GM12878 (cell line): ENCODE measurements around the gene TAGLN. TPM values are rescaled to one million over a fixed set of nuclear protein-coding genes. Genes with fewer than 3 reads are reported as not detected.

Experiments
- ATAC-seq: fragments of 200-7000 bp; cut with Tn5 transposase; 3 replicates; pipeline ENCODE4 v1.9.1; 2020; ENCODE audit warnings: mild to moderate bottlenecking, moderate library complexity
- BruUV-seq: library from RNA; stranded (reverse); fragments of 400-500 nt; replicated peaks from 2 replicates; lab custom pipeline; 2021; lab: Mats Ljungman, UMichigan
- CTCF ChIA-PET: fragments of 300-600 bp; sonication (Branson Sonifier 250); formaldehyde crosslinking; extraction: SDS; loops from one replicate; lab custom pipeline; 2021; ENCODE audit warnings: inconsistent platforms; lab: Yijun Ruan, JAX
- POLR2A ChIA-PET: fragments of 350-600 bp; formaldehyde crosslinking; extraction: SDS; loops from one replicate; lab custom pipeline; 2021; ENCODE audit warnings: inconsistent platforms; lab: Charles Lee
- RAD21 ChIA-PET: fragments of 300-600 bp; sonication (Branson Sonifier 250); formaldehyde crosslinking; loops from one replicate; lab custom pipeline; 2023; ENCODE audit warnings: antibody characterized with exemption; ENCODE audit not compliant: unreplicated experiment; lab: Charles Lee
- SMC1A ChIA-PET: fragments of 300-600 bp; sonication (Branson Sonifier 250); formaldehyde crosslinking; loops from one replicate; lab custom pipeline; 2023; ENCODE audit not compliant: unreplicated experiment, uncharacterized antibody; lab: Charles Lee
- DNase-seq: peaks from one replicate; pipeline ENCODE4 v3.0.0-alpha.2; 2011; ENCODE audit warnings: low read depth, low spot score
- FAIRE-seq: peaks from 3 replicates; lab custom pipeline; 2011; peaks lifted over from hg19 to GRCh38; lab: Jason Lieb, UNC
- H2AFZ ChIP-seq: 2 replicates; pipeline ENCODE4 v1.6.0; 2011; ENCODE audit warnings: low read depth, low read length, control low read depth; ENCODE audit not compliant: control insufficient read depth
- H3K27ac ChIP-seq: 2 replicates; pipeline ENCODE4 v1.5.1; 2011; ENCODE audit warnings: control low read depth; ENCODE audit not compliant: control insufficient read depth, insufficient read depth
- H3K27me3 ChIP-seq, 2 experiments: replicated peaks in 1 of 2; 2 replicates each; pipeline versions ENCODE4 v1.6.0 to v1.6.1; 2011; ENCODE audit warnings: low read length in 1 of 2; ENCODE audit not compliant: control insufficient read depth in 2 of 2, insufficient read depth in 2 of 2
- H3K36me3 ChIP-seq, 2 experiments: 2 replicates each; pipeline ENCODE4 v1.5.1; 2011; ENCODE audit warnings: low read length in 1 of 2; ENCODE audit not compliant: control insufficient read depth in 2 of 2, insufficient read depth in 2 of 2
- H3K4me1 ChIP-seq: 2 replicates; pipeline ENCODE4 v1.6.1; 2011; ENCODE audit warnings: mild to moderate bottlenecking, low read length, moderate library complexity, mixed read lengths; ENCODE audit not compliant: control insufficient read depth, insufficient read depth
- H3K4me2 ChIP-seq: 2 replicates; pipeline ENCODE4 v1.6.0; 2011; ENCODE audit warnings: control low read depth; ENCODE audit not compliant: control insufficient read depth, insufficient read depth
- H3K4me3 ChIP-seq: fragments of 200-600 bp; sonication (generic); 2 replicates; pipeline ENCODE4 v1.5.1; 2016
- H3K79me2 ChIP-seq: 2 replicates; pipeline ENCODE4 v1.6.0; 2011; ENCODE audit warnings: low read length; ENCODE audit not compliant: control insufficient read depth, insufficient read depth
- H3K9ac ChIP-seq: 2 replicates; pipeline ENCODE4 v1.8.0; 2011; ENCODE audit warnings: low read length, control low read depth, mixed read lengths; ENCODE audit not compliant: control insufficient read depth, insufficient read depth
- H3K9me3 ChIP-seq: replicated peaks from 3 replicates; pipeline ENCODE4 v1.5.1; 2011; ENCODE audit warnings: mild to moderate bottlenecking, low read length; ENCODE audit not compliant: control insufficient read depth, insufficient read depth
- H4K20me1 ChIP-seq: 2 replicates; pipeline ENCODE4 v1.6.0; 2011; ENCODE audit not compliant: control insufficient read depth, insufficient read depth
- CBX5 ChIP-seq: sonication (generic); IDR thresholded peaks from 2 replicates; pipeline ENCODE4 v1.6.1; 2016; ENCODE audit warnings: low read depth, moderate library complexity, mild to moderate bottlenecking, inconsistent platforms
- CREM ChIP-seq: IDR thresholded peaks from 2 replicates; pipeline ENCODE4 v1.6.1; 2014; ENCODE audit warnings: antibody characterized with exemption, low read depth
- DPF2 ChIP-seq: fragments of 450-650 bp; IDR thresholded peaks from 2 replicates; pipeline ENCODE4 v1.6.1; 2017; ENCODE audit warnings: mild to moderate bottlenecking
- IKZF1 ChIP-seq: fragments of 450-650 bp; conservative IDR thresholded peaks from 2 replicates; pipeline ENCODE4 v1.6.1; 2017; ENCODE audit warnings: antibody characterized with exemption, mild to moderate bottlenecking
- MXI1 ChIP-seq: fragments of 150-350 bp; IDR thresholded peaks from 2 replicates; pipeline ENCODE4 v1.6.1; 2011; ENCODE audit warnings: low read depth, mild to moderate bottlenecking, inconsistent platforms, low read length, improper control_type of control experiment
- SMARCA5 ChIP-seq: fragments of 450-650 bp; IDR thresholded peaks from 2 replicates; pipeline ENCODE4 v1.6.1; 2017; ENCODE audit warnings: mild to moderate bottlenecking
- WGBS: methylation state at CpG from one replicate; pipeline ENCODE4 v1.1.6; 2016; ENCODE audit warnings: low lambda C conversion rate; ENCODE audit not compliant: insufficient replicate concordance, insufficient coverage; ENCODE audit errors: missing lambda C conversion rate; 5-methylcytosine and 5-hydroxymethylcytosine counted together
- in situ Hi-C: fragments of 300-500 bp; cut with MboI; formaldehyde crosslinking; loops from 9 replicates; pipeline ENCODE4 v1.14.3; 2018; ENCODE audit warnings: mixed read lengths
- intact Hi-C: fragments of 100-400 bp; cut with micrococcal nuclease; formaldehyde crosslinking; loops from one replicate; pipeline ENCODE4 v1.14.2; 2022; ENCODE audit not compliant: unreplicated experiment
- polyA plus RNA-seq, 11 experiments: library from polyadenylated mRNA; depleted of rRNA in 4 of 11; unstranded in 6 of 11; stranded (reverse) in 5 of 11; fragments of >200 nt; fragmentation: Nextera tagmentation in 4 of 11; fragmentation: Illumina TruSeq in 1 of 11; extraction: Ambion mirVana in 4 of 11; extraction: Trizol in 1 of 11; gene quantifications; 1 replicate in 1 of 11; 2 replicates in 10 of 11; pipeline versions ENCODE4 v1.2.1 to v1.2.3, GENCODE V29; 2011 to 2016; ENCODE audit warnings: inconsistent platforms in 2 of 11, missing spikeins in 2 of 11, low read depth in 1 of 11
- total RNA-seq, 4 experiments: library from RNA; depleted of rRNA in 3 of 4; stranded (reverse); fragments of >200 nt in 3 of 4; fragmentation: Illumina TruSeq in 1 of 4; extraction: Trizol in 1 of 4; gene quantifications; 2 replicates each; pipeline versions ENCODE4 v1.2.1 to v1.2.3, GENCODE V29; 2013 to 2021
- TF ChIP-seq, protein P1 (sequence below): fragments of 450-650 bp; IDR thresholded peaks from 2 replicates; pipeline ENCODE4 v1.6.1; 2016; ENCODE audit warnings: mild to moderate bottlenecking

The TAGLN gene
- total and polyA plus RNA-seq, 10 of the 15 experiments (the other 5 are each of a cell fraction or from before 2014, with no cell fraction given): 0.26 to 4.6 (median 1.7) TPM

DNA sequence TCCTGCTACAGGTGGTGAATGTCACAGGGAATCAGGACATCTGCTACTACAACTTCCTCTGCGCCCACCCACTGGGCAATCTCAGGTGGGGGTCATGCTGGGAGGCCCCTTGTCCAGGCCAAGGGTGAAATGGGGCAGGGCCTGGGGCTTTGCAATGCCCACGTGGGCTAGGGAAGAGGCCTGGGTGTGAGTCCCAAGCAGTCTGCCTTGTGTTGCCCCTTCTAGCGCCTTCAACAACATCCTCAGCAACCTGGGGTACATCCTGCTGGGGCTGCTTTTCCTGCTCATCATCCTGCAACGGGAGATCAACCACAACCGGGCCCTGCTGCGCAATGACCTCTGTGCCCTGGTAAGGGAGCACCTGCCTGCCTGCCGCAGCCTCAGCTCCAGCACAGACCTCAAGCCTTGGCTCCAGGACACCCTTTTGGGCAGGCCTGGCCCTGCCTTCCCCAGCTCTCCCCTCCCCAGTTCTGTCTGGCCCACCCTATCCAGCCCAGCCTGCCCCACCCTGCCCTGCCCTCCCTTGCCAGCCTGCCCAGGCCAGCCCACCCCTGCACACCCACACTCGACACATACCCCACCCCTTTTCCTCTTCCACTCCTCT lies 9.1 kb upstream of the TAGLN start:
- peak overlapping the region; percentile 89 for H3K27ac ChIP-seq
- peak overlapping the region; percentile 60 for H3K4me2 ChIP-seq
- SMC1A ChIA-PET: interaction anchor here (1.5 kb wide), 1 partner anchor 10 kb away, joined by 6 read pairs; no protein-coding TSS in a partner anchor
- no peaks in the 10 kb centered on the region for H3K9me3 ChIP-seq
- H3K4me1 ChIP-seq: peaks cover 36% of the 10 kb centered on the region
- H3K79me2 ChIP-seq: no peaks in the 10 kb centered on the region
- WGBS: 45% methylated on average over 7 of the region's 8 CpGs
- peaks cover 3 to 8% of the 10 kb centered on the region in 2 experiments; a peak in 3 of 4 replicates for H3K36me3 ChIP-seq
- peak; percentile 12; the same call in 2 of the 3 replicates for ATAC-seq
- RAD21 ChIA-PET: interaction anchor here (0.7 to 2.1 kb wide), 3 partner anchors 10 to 41 kb away, joined by 3 to 6 read pairs (median 3); no protein-coding TSS in a partner anchor
- H3K27me3 ChIP-seq: no peaks in the 10 kb centered on the region
- no peak for DNase-seq
- H3K4me3 ChIP-seq: no peak overlapping the region; the same call in 1 of the 2 replicates
- CTCF ChIA-PET: interaction anchor here (1.7 kb wide), 2 partner anchors 10 kb away, joined by 8 to 9 read pairs; no protein-coding TSS in a partner anchor
- H2AFZ ChIP-seq: peak overlapping the region; percentile 59; the same call in 1 of the 2 replicates
- no peak for FAIRE-seq
- no peaks in the 10 kb centered on the region for H4K20me1 ChIP-seq
- POLR2A ChIA-PET: interaction anchor here (3.3 kb wide), 1 partner anchor 11 kb away, joined by 14 read pairs; the partner anchor contains the start of gene SIDT2
- no TSS peak for BruUV-seq
- TF ChIP-seq MXI1: peak; percentile 20; the same call in 1 of the 2 replicates
- peak; percentile 5; the same call in 1 of the 2 replicates for TF ChIP-seq DPF2
- peak; percentile 31; the same call in 1 of the 2 replicates for TF ChIP-seq IKZF1
- no peak for TF ChIP-seq CBX5
- TF ChIP-seq, protein P1, sequence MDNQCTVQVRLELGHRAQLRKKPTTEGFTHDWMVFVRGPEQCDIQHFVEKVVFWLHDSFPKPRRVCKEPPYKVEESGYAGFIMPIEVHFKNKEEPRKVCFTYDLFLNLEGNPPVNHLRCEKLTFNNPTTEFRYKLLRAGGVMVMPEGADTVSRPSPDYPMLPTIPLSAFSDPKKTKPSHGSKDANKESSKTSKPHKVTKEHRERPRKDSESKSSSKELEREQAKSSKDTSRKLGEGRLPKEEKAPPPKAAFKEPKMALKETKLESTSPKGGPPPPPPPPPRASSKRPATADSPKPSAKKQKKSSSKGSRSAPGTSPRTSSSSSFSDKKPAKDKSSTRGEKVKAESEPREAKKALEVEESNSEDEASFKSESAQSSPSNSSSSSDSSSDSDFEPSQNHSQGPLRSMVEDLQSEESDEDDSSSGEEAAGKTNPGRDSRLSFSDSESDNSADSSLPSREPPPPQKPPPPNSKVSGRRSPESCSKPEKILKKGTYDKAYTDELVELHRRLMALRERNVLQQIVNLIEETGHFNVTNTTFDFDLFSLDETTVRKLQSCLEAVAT: no peak
- TF ChIP-seq CREM: 0 out of 2 replicates have a peak, but pooled peaks have one; percentile 2
- no peak for TF ChIP-seq SMARCA5
- in situ Hi-C loops (no loop called here), intact Hi-C loops (no loop called here)
- peak overlapping the region; percentile 48; the same call in 1 of the 2 replicates for H3K9ac ChIP-seq
